NOMO-1 treated with dmso at 0.1 percent for 144 hours (cell line): Measurements from ENCODE around the gene IL21R.
"Not testable (repeated sequence)": the region's sequence is repeated elsewhere in the genome, so short reads cannot be mapped to it uniquely, and the experiment has no call there.

Experiments used
- DNase-seq: peaks from one replicate; lab custom pipeline; 2025; ENCODE audit not compliant: unreplicated experiment; lab: John Stamatoyannopoulos, UW

IL21R gene

GRCh38 chr16:27374804-27375425 lies 27.1 kb upstream of the IL21R start:
- peak; percentile 38 for DNase-seq

GRCh38 chr16:27377666-27378485 lies 24.1 kb upstream of the IL21R start:
- no peak for DNase-seq

- DNase-seq = no peak
Observed at GRCh38 chr16:27378871-27379481, 23.0 kb upstream of the IL21R start.

GRCh38 chr16:27379919-27380318 lies 22.1 kb upstream of the IL21R start:
- no peak for DNase-seq

- DNase-seq = no peak
Observed at GRCh38 chr16:27381236-27381635, 20.7 kb upstream of the IL21R start.

GRCh38 chr16:27381974-27382855 lies 19.8 kb upstream of the IL21R start:
- no peak for DNase-seq

- DNase-seq = no peak
Observed at GRCh38 chr16:27383556-27384243, 18.3 kb upstream of the IL21R start.

- no peak for DNase-seq
Observed at GRCh38 chr16:27384425-27384824, 17.5 kb upstream of the IL21R start.

GRCh38 chr16:27385398-27385797 lies 16.6 kb upstream of the IL21R start:
- no peak for DNase-seq

GRCh38 chr16:27386674-27387073 lies 15.3 kb upstream of the IL21R start:
- DNase-seq = no peak

GRCh38 chr16:27387724-27388123 lies 14.2 kb upstream of the IL21R start:
- DNase-seq = no peak

GRCh38 chr16:27389272-27389961 lies 12.6 kb upstream of the IL21R start:
- DNase-seq = no peak

GRCh38 chr16:27390151-27390550 lies 11.8 kb upstream of the IL21R start:
- no peak for DNase-seq

GRCh38 chr16:27392671-27393070 lies 9.3 kb upstream of the IL21R start:
- no peak for DNase-seq

- no peak for DNase-seq
Observed at GRCh38 chr16:27394516-27394915, 7.5 kb upstream of the IL21R start.

- not testable (repeated sequence) for DNase-seq
Observed at GRCh38 chr16:27398341-27398893, 3.6 kb upstream of the IL21R start.

GRCh38 chr16:27398894-27399853 lies 2.8 kb upstream of the IL21R start:
- peak; percentile 72 for DNase-seq

GRCh38 chr16:27399969-27400368 lies 2.0 kb upstream of the IL21R start:
- no peak for DNase-seq
